H9 (cell line): ENCODE data around the gene POLD1. TPM values are rescaled to one million over a fixed set of nuclear protein-coding genes. Genes with fewer than 3 reads are reported as not detected.

Source experiments
- DNase-seq: peaks from one replicate; pipeline ENCODE4 v3.0.0-alpha.2; 2017
- H2AFZ ChIP-seq: one replicate; pipeline ENCODE4 v1.6.1; 2013; ENCODE audit warnings: mild to moderate bottlenecking, low read length, control low read depth, moderate library complexity
- H2AK5ac ChIP-seq: 2 replicates; pipeline ENCODE4 v1.6.1; 2013; ENCODE audit warnings: low read length, control low read depth, mixed read lengths; ENCODE audit not compliant: insufficient read length
- H2BK120ac ChIP-seq: one replicate; pipeline ENCODE4 v1.6.1; 2013; ENCODE audit warnings: low read depth, mild to moderate bottlenecking, low read length, control low read depth, inconsistent platforms; ENCODE audit not compliant: poor library complexity, severe bottlenecking
- H2BK12ac ChIP-seq: 2 replicates; pipeline ENCODE4 v1.6.1; 2013; ENCODE audit warnings: low read length, control low read depth, mixed read lengths, low read depth; ENCODE audit not compliant: insufficient read length
- H2BK15ac ChIP-seq: 2 replicates; pipeline ENCODE4 v1.6.1; 2013; ENCODE audit warnings: low read depth, low read length, control low read depth
- H2BK20ac ChIP-seq: one replicate; pipeline ENCODE4 v1.6.1; 2013; ENCODE audit warnings: low read depth, mild to moderate bottlenecking, low read length, control low read depth, inconsistent platforms; ENCODE audit not compliant: poor library complexity, severe bottlenecking
- H2BK5ac ChIP-seq: 2 replicates; pipeline ENCODE4 v1.6.1; 2013; ENCODE audit warnings: low read length, control low read depth, mixed read lengths; ENCODE audit not compliant: insufficient read length
- H3K14ac ChIP-seq: 2 replicates; pipeline ENCODE4 v1.6.1; 2013; ENCODE audit warnings: low read length, control low read depth; ENCODE audit not compliant: insufficient read depth
- H3K18ac ChIP-seq: 2 replicates; pipeline ENCODE4 v1.6.1; 2013; ENCODE audit warnings: low read depth, mild to moderate bottlenecking, mixed read lengths, low read length, control low read depth; ENCODE audit not compliant: insufficient read length
- H3K23ac ChIP-seq: 2 replicates; pipeline ENCODE4 v1.6.1; 2013; ENCODE audit warnings: low read length, control low read depth, mixed read lengths, low read depth; ENCODE audit not compliant: insufficient read length
- H3K23me2 ChIP-seq: 2 replicates; pipeline ENCODE4 v1.6.1; 2013; ENCODE audit warnings: low read depth, mild to moderate bottlenecking, mixed read lengths, low read length, control low read depth; ENCODE audit not compliant: insufficient read length, poor library complexity, severe bottlenecking
- H3K27ac ChIP-seq: 2 replicates; pipeline ENCODE4 v1.5.1; 2013; ENCODE audit warnings: low read length, control low read depth, mixed read lengths, low read depth; ENCODE audit not compliant: insufficient read length
- H3K27me3 ChIP-seq: 2 replicates; pipeline ENCODE4 v1.6.1; 2013; ENCODE audit warnings: low read length, control low read depth, inconsistent platforms; ENCODE audit not compliant: insufficient read depth
- H3K4ac ChIP-seq: 2 replicates; pipeline ENCODE4 v1.6.1; 2013; ENCODE audit warnings: low read depth, mild to moderate bottlenecking, control low read depth, inconsistent platforms, low read length, moderate library complexity
- H3K4me1 ChIP-seq: 2 replicates; pipeline ENCODE4 v1.6.1; 2013; ENCODE audit warnings: low read length, control low read depth, inconsistent platforms; ENCODE audit not compliant: insufficient read depth
- H3K4me2 ChIP-seq: 2 replicates; pipeline ENCODE4 v1.6.1; 2013; ENCODE audit warnings: low read length, control low read depth, mixed read lengths; ENCODE audit not compliant: insufficient read length, insufficient read depth
- H3K56ac ChIP-seq: 2 replicates; pipeline ENCODE4 v1.6.1; 2013; ENCODE audit warnings: low read depth, mild to moderate bottlenecking, mixed read lengths, low read length, control low read depth; ENCODE audit not compliant: insufficient read length
- H3K79me1 ChIP-seq: 2 replicates; pipeline ENCODE4 v1.6.1; 2013; ENCODE audit warnings: low read depth, mild to moderate bottlenecking, moderate library complexity, low read length, control low read depth, inconsistent platforms; ENCODE audit not compliant: insufficient read depth, poor library complexity, severe bottlenecking
- H3K79me2 ChIP-seq: 2 replicates; pipeline ENCODE4 v1.6.1; 2013; ENCODE audit warnings: low read length, control low read depth, inconsistent platforms; ENCODE audit not compliant: insufficient read depth
- H3K9ac ChIP-seq: 2 replicates; pipeline ENCODE4 v1.6.1; 2013; ENCODE audit warnings: low read length, control low read depth, mixed read lengths; ENCODE audit not compliant: insufficient read length; ENCODE audit errors: extremely low read depth
- H3K9me3 ChIP-seq: one replicate; pipeline ENCODE4 v1.6.1; 2013; ENCODE audit warnings: low read depth, low read length, inconsistent platforms; ENCODE audit not compliant: control insufficient read depth
- H3T11ph ChIP-seq: one replicate; pipeline ENCODE4 v1.6.1; 2013; ENCODE audit warnings: mild to moderate bottlenecking, low read length, control low read depth, inconsistent platforms
- H4K20me1 ChIP-seq: one replicate; pipeline ENCODE4 v1.6.1; 2013; ENCODE audit not compliant: control insufficient read depth, insufficient read length, insufficient read depth
- H4K5ac ChIP-seq: 2 replicates; pipeline ENCODE4 v1.6.1; 2013; ENCODE audit warnings: low read depth, mild to moderate bottlenecking, mixed read lengths, low read length, control low read depth; ENCODE audit not compliant: insufficient read length
- H4K8ac ChIP-seq: replicated peaks from 2 replicates; pipeline ENCODE4 v1.6.1; 2013; ENCODE audit warnings: low read length, control low read depth, mixed read lengths, low read depth; ENCODE audit not compliant: insufficient read length
- H4K91ac ChIP-seq: 2 replicates; pipeline ENCODE4 v1.6.1; 2013; ENCODE audit warnings: low read depth, mild to moderate bottlenecking, moderate library complexity, mixed read lengths, low read length, control low read depth; ENCODE audit not compliant: insufficient read length
- H3K27ac Mint-ChIP-seq, 3 experiments: 2 replicates in 2 of 3; 3 replicates in 1 of 3; pipeline ENCODE4 v1.8.0; 2020 to 2021; ENCODE audit warnings: mixed read lengths in 3 of 3, mild to moderate bottlenecking in 1 of 3, moderate library complexity in 1 of 3
- H3K27me3 Mint-ChIP-seq: 2 replicates; pipeline ENCODE4 v1.8.0; 2021; ENCODE audit warnings: low read depth, mild to moderate bottlenecking, moderate library complexity, mixed read lengths
- H3K36me3 Mint-ChIP-seq, 3 experiments: 2 replicates in 2 of 3; 3 replicates in 1 of 3; pipeline ENCODE4 v1.8.0; 2020 to 2021; ENCODE audit warnings: low read depth in 3 of 3, mixed read lengths in 3 of 3; ENCODE audit not compliant: insufficient read depth in 1 of 3
- H3K4me1 Mint-ChIP-seq, 2 experiments: 2 replicates each; pipeline ENCODE4 v1.8.0; 2020; ENCODE audit warnings: mixed read lengths in 2 of 2
- H3K4me3 Mint-ChIP-seq, 2 experiments: 2 replicates in 1 of 2; 3 replicates in 1 of 2; pipeline ENCODE4 v1.8.0; 2020 to 2021; ENCODE audit warnings: mild to moderate bottlenecking in 2 of 2, mixed read lengths in 2 of 2, moderate library complexity in 1 of 2
- H3K9me3 Mint-ChIP-seq, 2 experiments: 2 replicates in 1 of 2; 3 replicates in 1 of 2; pipeline ENCODE4 v1.8.0; 2020; ENCODE audit warnings: mild to moderate bottlenecking in 2 of 2, mixed read lengths in 2 of 2, moderate library complexity in 1 of 2
- CTCF ChIP-seq: fragments of 200-600 bp; sonication (generic); conservative IDR thresholded peaks from 3 replicates; pipeline ENCODE4 v1.8.0; 2021; ENCODE audit warnings: antibody characterized with exemption, mild to moderate bottlenecking
- WGBS: extraction: QIAGEN DNeasy Blood & Tissue Kit; methylation state at CpG from one replicate; pipeline ENCODE4 v1.1.7; 2013; ENCODE audit warnings: missing lambda C conversion rate, low lambda C conversion rate, mixed read lengths; ENCODE audit not compliant: insufficient read length; ENCODE audit errors: extremely low coverage; 5-methylcytosine and 5-hydroxymethylcytosine counted together
- total RNA-seq: library from RNA; stranded (reverse); gene quantifications from 2 replicates; pipeline ENCODE4 v1.2.1, GENCODE V29; 2021

POLD1 gene
- total RNA-seq, 1 experiment from 2014 or later: 165 TPM

GRCh38 chr19:50415661-50416033 lies 31.5 kb downstream of the POLD1 start:
- H3K79me2 ChIP-seq: no peaks in the 10 kb centered on the region
- no peak overlapping the region for H4K5ac ChIP-seq
- DNase-seq: peak; percentile 32
- no peaks in the 10 kb centered on the region for H4K20me1 ChIP-seq
- H2BK5ac ChIP-seq: no peak overlapping the region
- no peak overlapping the region for H2BK12ac ChIP-seq
- no peak overlapping the region for H3K4me3 Mint-ChIP-seq
- H2BK20ac ChIP-seq: no peak overlapping the region
- no peak overlapping the region for H3K9ac ChIP-seq
- H3K9me3 Mint-ChIP-seq: peaks cover 0 to 2% of the 10 kb centered on the region in 2 experiments; a peak in 2 of 5 replicates
- no peak overlapping the region for H3K23ac ChIP-seq
- no peak overlapping the region for H3K4me2 ChIP-seq
- no peak overlapping the region for H3K56ac ChIP-seq
- H4K8ac ChIP-seq: no peak overlapping the region
- no peaks in the 10 kb centered on the region for H3K27me3 ChIP-seq
- H3K23me2 ChIP-seq: peaks cover 15% of the 10 kb centered on the region
- WGBS: no CpG with 5 or more reads among the region's 22 CpGs
- H3K18ac ChIP-seq: no peak overlapping the region
- H4K91ac ChIP-seq: no peak overlapping the region
- no peak for TF ChIP-seq CTCF
- H3K4me1 ChIP-seq: no peaks in the 10 kb centered on the region
- H3K14ac ChIP-seq: no peak overlapping the region
- H2AK5ac ChIP-seq: no peak overlapping the region
- H3K4ac ChIP-seq: no peak overlapping the region
- H2AFZ ChIP-seq: no peak overlapping the region
- H3K27me3 Mint-ChIP-seq: peaks cover 9% of the 10 kb centered on the region
- peaks cover 21 to 29% of the 10 kb centered on the region in 2 experiments for H3K4me1 Mint-ChIP-seq
- peaks cover 18 to 41% (median 27%) of the 10 kb centered on the region in 3 experiments for H3K36me3 Mint-ChIP-seq
- H2BK15ac ChIP-seq: no peak overlapping the region
- no peaks in the 10 kb centered on the region for H3K79me1 ChIP-seq
- no peaks in the 10 kb centered on the region for H3K9me3 ChIP-seq
- no peak overlapping the region for H3K27ac ChIP-seq
- H2BK120ac ChIP-seq: no peak overlapping the region
- no peak overlapping the region; a peak in 1 of 7 replicates for H3K27ac Mint-ChIP-seq
- H3T11ph ChIP-seq: no peak overlapping the region
